ENCODE measurements around the gene MYZAP. TPM values are rescaled to one million over a fixed set of nuclear protein-coding genes. Genes with fewer than 3 reads are reported as not detected.

Gene MYZAP
- total RNA-seq, 1 experiment from 2014 or later: 0.68 TPM

GRCh38 chr15:57652481-57652880 lies 60.8 kb downstream of the MYZAP start (continued):
- TF ChIP-seq STAT6 (CRISPR knock-in tag; conservative IDR thresholded peaks at IDR 0.05; ENCODE audit: low read depth): no peak
- no peak for TF ChIP-seq E2F1 (CRISPR knock-in tag; IDR thresholded peaks at IDR 0.05)
- no peak for TF ChIP-seq FOXK1 (CRISPR knock-in tag; IDR thresholded peaks at IDR 0.05)
- TF ChIP-seq ATF3 (CRISPR knock-in tag; conservative IDR thresholded peaks at IDR 0.05): no peak
- no peak for TF ChIP-seq ZBTB21 (CRISPR knock-in tag; IDR thresholded peaks at IDR 0.05; ENCODE audit: borderline replicate concordance)
- TF ChIP-seq ZNF423 (CRISPR knock-in tag; IDR thresholded peaks at IDR 0.05): no peak
- TF ChIP-seq TEAD4 (CRISPR knock-in tag; IDR thresholded peaks at IDR 0.05): no peak
- no peak for TF ChIP-seq ZNF219 (CRISPR knock-in tag; IDR thresholded peaks at IDR 0.05; ENCODE audit: borderline replicate concordance)
- TF ChIP-seq JAZF1 (CRISPR knock-in tag; IDR thresholded peaks at IDR 0.05): no peak
- no peak for TF ChIP-seq AFF4 (CRISPR knock-in tag; IDR thresholded peaks at IDR 0.05; ENCODE audit: borderline replicate concordance)
- no peak for TF ChIP-seq ZNF138 (CRISPR knock-in tag; conservative IDR thresholded peaks at IDR 0.05)
- no peak for TF ChIP-seq EMX1 (CRISPR knock-in tag; IDR thresholded peaks at IDR 0.05)
- TF ChIP-seq GRHL2 (CRISPR knock-in tag; IDR thresholded peaks at IDR 0.05; ENCODE audit: insufficient replicate concordance, severe bottlenecking): no peak
- TF ChIP-seq TCF7 (CRISPR knock-in tag; IDR thresholded peaks at IDR 0.05; ENCODE audit: low read depth): no peak
- no peak for TF ChIP-seq ZNF263 (CRISPR knock-in tag; IDR thresholded peaks at IDR 0.05; ENCODE audit: low read depth)

- no peaks in the 10 kb centered on the region for H3K9me3 Mint-ChIP-seq
- no peak overlapping the region for H3K27ac Mint-ChIP-seq
- CTCF ChIA-PET: interaction anchor here (0.6 to 2.2 kb wide), 6 partner anchors 13 to 100 kb away, joined by 3 to 7 read pairs (median 3); no protein-coding TSS in a partner anchor
- POLR2A ChIA-PET: interaction anchor here (0.6 to 1.2 kb wide), 2 partner anchors 11 to 52 kb away, joined by 3 to 4 read pairs; partner anchors contain the start of gene POLR2M
- no peak for TF ChIP-seq SMAD4 (CRISPR knock-in tag; IDR thresholded peaks at IDR 0.05)
- TF ChIP-seq ZNF425 (CRISPR knock-in tag; conservative IDR thresholded peaks at IDR 0.05): no peak
- no peak for TF ChIP-seq E2F1 (CRISPR knock-in tag; IDR thresholded peaks at IDR 0.05)
- TF ChIP-seq RORB (CRISPR knock-in tag; IDR thresholded peaks at IDR 0.05): no peak
- no peak for TF ChIP-seq STAT6 (CRISPR knock-in tag; conservative IDR thresholded peaks at IDR 0.05; ENCODE audit: low read depth)
- no peak for TF ChIP-seq CBFB (CRISPR knock-in tag; IDR thresholded peaks at IDR 0.05; ENCODE audit: low read depth)
- no peak for DNase-seq (ENCODE audit: low spot score)
- H3K27me3 Mint-ChIP-seq (ENCODE audit: low read depth): peaks cover 2% of the 10 kb centered on the region; the same call in 1 of the 2 replicates
- no peak for ATAC-seq
- H3K4me3 Mint-ChIP-seq: no peak overlapping the region
- no peaks in the 10 kb centered on the region for H3K4me1 Mint-ChIP-seq
- H3K36me3 Mint-ChIP-seq: no peaks in the 10 kb centered on the region
These were observed 62.6 kb downstream of the MYZAP start for GRCh38 chr15:57654153-57654852.
